Measurements from ENCODE around the gene ATP10A. TPM values are rescaled to one million over a fixed set of nuclear protein-coding genes. Genes with fewer than 3 reads are reported as not detected.

ATP10A gene
- polyA plus RNA-seq, 1 of the 3 experiments (the other 2 are of a cell fraction): not detected

DNA sequence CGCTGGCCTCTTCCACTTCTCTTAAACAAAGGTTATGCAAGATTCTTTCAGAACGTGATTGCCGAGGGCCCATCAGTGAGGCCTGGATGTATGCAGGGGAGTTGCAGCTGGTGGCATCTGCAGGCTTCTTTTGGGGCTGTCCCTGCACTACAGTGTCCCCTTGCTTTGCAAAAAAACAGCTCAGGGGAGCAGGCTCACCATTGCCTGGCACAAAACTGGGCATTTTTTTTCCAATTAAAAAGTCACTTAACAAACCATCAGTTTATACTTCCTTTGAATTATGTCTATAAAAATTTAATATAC lies 148.6 kb downstream of the ATP10A start:
- no peaks in the 10 kb centered on the region for H4K20me1 ChIP-seq (ENCODE audit: insufficient read depth)
- DNase-seq: no peak
- no peak overlapping the region for H3K4me2 ChIP-seq
- no peak overlapping the region for H3K4me3 ChIP-seq (ENCODE audit: low read depth in 2 of 2, low read length in 1 of 2)
- H3K27ac ChIP-seq (ENCODE audit: low read depth in 2 of 2, low read length in 1 of 2): no peak overlapping the region
- H2AFZ ChIP-seq (ENCODE audit: low read depth): no peak overlapping the region
- ChIA-PET POLR2A (no interaction called here), CTCF (interaction anchor here (0.7 to 2.2 kb wide), 2 partner anchors 204 to 219 kb away, joined by 3 to 6 read pairs; no protein-coding TSS in a partner anchor)
- no peaks in the 10 kb centered on the region for H3F3A ChIP-seq (replicated peaks; ENCODE audit: insufficient read depth)
- TF ChIP-seq PBX3 (IDR thresholded peaks at IDR 0.05) (no peak), RCOR1 (IDR thresholded peaks at IDR 0.05; ENCODE audit: low read length) (no peak), MAX (IDR thresholded peaks at IDR 0.05; ENCODE audit: low read depth) (no peak), TEAD4 (IDR thresholded peaks at IDR 0.05; ENCODE audit: borderline replicate concordance, insufficient read depth) (no peak), NFIC (IDR thresholded peaks at IDR 0.05; ENCODE audit: borderline replicate concordance) (no peak), POLR2AphosphoS5 (IDR thresholded peaks at IDR 0.05; ENCODE audit: low read depth, low read length) (no peak), GABPA (IDR thresholded peaks at IDR 0.05; ENCODE audit: low read depth) (no peak), TAF1 (IDR thresholded peaks at IDR 0.05; ENCODE audit: borderline replicate concordance, low read depth, low read length) (no peak)
- TF ChIP-seq, protein P1, sequence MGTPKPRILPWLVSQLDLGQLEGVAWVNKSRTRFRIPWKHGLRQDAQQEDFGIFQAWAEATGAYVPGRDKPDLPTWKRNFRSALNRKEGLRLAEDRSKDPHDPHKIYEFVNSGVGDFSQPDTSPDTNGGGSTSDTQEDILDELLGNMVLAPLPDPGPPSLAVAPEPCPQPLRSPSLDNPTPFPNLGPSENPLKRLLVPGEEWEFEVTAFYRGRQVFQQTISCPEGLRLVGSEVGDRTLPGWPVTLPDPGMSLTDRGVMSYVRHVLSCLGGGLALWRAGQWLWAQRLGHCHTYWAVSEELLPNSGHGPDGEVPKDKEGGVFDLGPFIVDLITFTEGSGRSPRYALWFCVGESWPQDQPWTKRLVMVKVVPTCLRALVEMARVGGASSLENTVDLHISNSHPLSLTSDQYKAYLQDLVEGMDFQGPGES (IDR thresholded peaks at IDR 0.05; ENCODE audit: low read depth, low read length): no peak
- H3K4me1 ChIP-seq (ENCODE audit: control insufficient read depth in 1 of 2, insufficient read depth in 2 of 2, low read depth in 1 of 2, low read length in 1 of 2): no peaks in the 10 kb centered on the region; a peak in 1 of 4 replicates
- H3K9ac ChIP-seq: no peak overlapping the region
- no peaks in the 10 kb centered on the region for H3K36me3 ChIP-seq (replicated peaks in 1 of 2; ENCODE audit: control insufficient read depth in 1 of 2, insufficient read depth in 2 of 2, low read length in 1 of 2)
- H3K27me3 ChIP-seq (ENCODE audit: insufficient read depth): no peaks in the 10 kb centered on the region
- H3K9me3 ChIP-seq: no peaks in the 10 kb centered on the region
- H3K9me2 ChIP-seq: no peaks in the 10 kb centered on the region
- H3K79me2 ChIP-seq (ENCODE audit: insufficient read depth): no peaks in the 10 kb centered on the region
- WGBS (ENCODE audit: low lambda C conversion rate): 69% methylated on average over 3 of the region's 3 CpGs

DNA sequence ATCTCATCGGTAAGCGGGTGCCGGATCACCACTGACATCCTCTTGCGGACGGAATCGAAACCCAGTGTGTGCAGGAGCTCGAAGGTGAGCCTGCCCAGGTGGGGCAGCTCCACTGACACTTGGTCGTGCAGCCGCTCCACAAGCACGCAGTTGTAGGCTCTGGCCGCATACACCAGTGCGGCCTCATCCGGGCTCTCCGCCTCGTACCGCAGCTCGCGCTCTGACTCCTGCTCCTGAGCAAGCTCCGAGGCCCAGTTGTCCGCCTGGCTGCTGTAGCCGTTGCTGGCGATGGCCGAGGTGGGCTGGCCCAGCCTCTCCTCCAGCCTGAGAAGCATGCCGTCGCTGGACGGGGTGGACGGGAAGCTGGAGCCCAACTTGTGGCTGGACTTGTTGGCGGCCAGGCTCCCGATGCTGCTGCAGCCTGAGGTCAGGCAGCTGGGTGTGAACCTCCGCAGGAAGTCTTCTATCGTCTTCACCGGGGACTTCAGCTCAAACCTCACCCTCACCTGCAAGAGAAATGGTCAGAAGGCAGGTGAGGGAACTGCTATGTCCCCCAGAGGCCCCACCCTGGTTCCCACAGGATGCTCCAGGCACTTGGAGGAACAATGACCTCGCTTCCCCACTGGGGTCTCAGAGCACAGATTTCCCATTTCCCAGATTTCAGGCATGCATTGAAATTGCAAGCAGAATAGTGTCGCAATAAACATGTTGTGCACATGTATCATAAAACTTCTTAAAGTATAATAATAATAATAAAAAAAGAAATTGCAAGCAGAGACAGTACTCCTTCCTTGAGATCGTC lies 149.2 kb downstream of the ATP10A start:
- H4K20me1 ChIP-seq (ENCODE audit: insufficient read depth): no peaks in the 10 kb centered on the region
- WGBS (ENCODE audit: low lambda C conversion rate): 72% methylated on average over 9 of the region's 35 CpGs
- H3K9ac ChIP-seq: no peak overlapping the region
- no peaks in the 10 kb centered on the region for H3K27me3 ChIP-seq (ENCODE audit: insufficient read depth)
- no peaks in the 10 kb centered on the region for H3K9me3 ChIP-seq
- H3F3A ChIP-seq (replicated peaks; ENCODE audit: insufficient read depth): no peaks in the 10 kb centered on the region
- no peaks in the 10 kb centered on the region for H3K4me1 ChIP-seq (ENCODE audit: control insufficient read depth in 1 of 2, insufficient read depth in 2 of 2, low read depth in 1 of 2, low read length in 1 of 2)
- H3K36me3 ChIP-seq (replicated peaks in 1 of 2; ENCODE audit: control insufficient read depth in 1 of 2, insufficient read depth in 2 of 2, low read length in 1 of 2): no peaks in the 10 kb centered on the region
- no peak overlapping the region for H3K4me3 ChIP-seq (ENCODE audit: low read depth in 2 of 2, low read length in 1 of 2)
- H3K4me2 ChIP-seq: no peak overlapping the region
- TF ChIP-seq RFX5 (IDR thresholded peaks at IDR 0.05; ENCODE audit: low read length): no peak
- TF ChIP-seq RCOR1 (IDR thresholded peaks at IDR 0.05; ENCODE audit: low read length): no peak
- TF ChIP-seq, protein P2, sequence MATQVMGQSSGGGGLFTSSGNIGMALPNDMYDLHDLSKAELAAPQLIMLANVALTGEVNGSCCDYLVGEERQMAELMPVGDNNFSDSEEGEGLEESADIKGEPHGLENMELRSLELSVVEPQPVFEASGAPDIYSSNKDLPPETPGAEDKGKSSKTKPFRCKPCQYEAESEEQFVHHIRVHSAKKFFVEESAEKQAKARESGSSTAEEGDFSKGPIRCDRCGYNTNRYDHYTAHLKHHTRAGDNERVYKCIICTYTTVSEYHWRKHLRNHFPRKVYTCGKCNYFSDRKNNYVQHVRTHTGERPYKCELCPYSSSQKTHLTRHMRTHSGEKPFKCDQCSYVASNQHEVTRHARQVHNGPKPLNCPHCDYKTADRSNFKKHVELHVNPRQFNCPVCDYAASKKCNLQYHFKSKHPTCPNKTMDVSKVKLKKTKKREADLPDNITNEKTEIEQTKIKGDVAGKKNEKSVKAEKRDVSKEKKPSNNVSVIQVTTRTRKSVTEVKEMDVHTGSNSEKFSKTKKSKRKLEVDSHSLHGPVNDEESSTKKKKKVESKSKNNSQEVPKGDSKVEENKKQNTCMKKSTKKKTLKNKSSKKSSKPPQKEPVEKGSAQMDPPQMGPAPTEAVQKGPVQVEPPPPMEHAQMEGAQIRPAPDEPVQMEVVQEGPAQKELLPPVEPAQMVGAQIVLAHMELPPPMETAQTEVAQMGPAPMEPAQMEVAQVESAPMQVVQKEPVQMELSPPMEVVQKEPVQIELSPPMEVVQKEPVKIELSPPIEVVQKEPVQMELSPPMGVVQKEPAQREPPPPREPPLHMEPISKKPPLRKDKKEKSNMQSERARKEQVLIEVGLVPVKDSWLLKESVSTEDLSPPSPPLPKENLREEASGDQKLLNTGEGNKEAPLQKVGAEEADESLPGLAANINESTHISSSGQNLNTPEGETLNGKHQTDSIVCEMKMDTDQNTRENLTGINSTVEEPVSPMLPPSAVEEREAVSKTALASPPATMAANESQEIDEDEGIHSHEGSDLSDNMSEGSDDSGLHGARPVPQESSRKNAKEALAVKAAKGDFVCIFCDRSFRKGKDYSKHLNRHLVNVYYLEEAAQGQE (IDR thresholded peaks at IDR 0.05; ENCODE audit: low read depth, low read length): no peak
- no peak for TF ChIP-seq RXRA (IDR thresholded peaks at IDR 0.05; ENCODE audit: borderline replicate concordance, low read depth)
- TF ChIP-seq SMC3 (IDR thresholded peaks at IDR 0.05; ENCODE audit: low read depth, low read length): no peak
- no peak for TF ChIP-seq NFIC (IDR thresholded peaks at IDR 0.05; ENCODE audit: borderline replicate concordance)
- TF ChIP-seq FOXJ3 (CRISPR knock-in tag; IDR thresholded peaks at IDR 0.05): no peak
- no peak for TF ChIP-seq POLR2AphosphoS5 (IDR thresholded peaks at IDR 0.05; ENCODE audit: low read depth, low read length)
- TF ChIP-seq, protein P3, sequence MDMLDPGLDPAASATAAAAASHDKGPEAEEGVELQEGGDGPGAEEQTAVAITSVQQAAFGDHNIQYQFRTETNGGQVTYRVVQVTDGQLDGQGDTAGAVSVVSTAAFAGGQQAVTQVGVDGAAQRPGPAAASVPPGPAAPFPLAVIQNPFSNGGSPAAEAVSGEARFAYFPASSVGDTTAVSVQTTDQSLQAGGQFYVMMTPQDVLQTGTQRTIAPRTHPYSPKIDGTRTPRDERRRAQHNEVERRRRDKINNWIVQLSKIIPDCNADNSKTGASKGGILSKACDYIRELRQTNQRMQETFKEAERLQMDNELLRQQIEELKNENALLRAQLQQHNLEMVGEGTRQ (IDR thresholded peaks at IDR 0.05; ENCODE audit: borderline replicate concordance, low read depth, low read length): no peak
- ChIA-PET CTCF (interaction anchor here (2.2 kb wide), 1 partner anchor 220 kb away, joined by 6 read pairs; no protein-coding TSS in a partner anchor), POLR2A (no interaction called here)
- no peak for DNase-seq
- no peak overlapping the region for H2AFZ ChIP-seq (ENCODE audit: low read depth)
- no peaks in the 10 kb centered on the region for H3K9me2 ChIP-seq
- H3K79me2 ChIP-seq (ENCODE audit: insufficient read depth): no peaks in the 10 kb centered on the region
- no peak overlapping the region for H3K27ac ChIP-seq (ENCODE audit: low read depth in 2 of 2, low read length in 1 of 2)
